Colon (tissue), 2 donors: Measurements from ENCODE around the gene SHROOM1.
"Not testable (repeated sequence)": the region's sequence is repeated elsewhere in the genome, so short reads cannot be mapped to it uniquely, and the experiment has no call there.

Source experiments
- FAIRE-seq: peaks from 2 replicates; lab custom pipeline; 2012; peaks lifted over from hg19 to GRCh38; lab: Jason Lieb, UNC
- donor health status: control.
- donor health status: control.

The SHROOM1 gene

GRCh38 chr5:132830436-132831094 is at the start of gene SHROOM1:
Gene SHROOM1 (minus strand): TSS chr5:132830647. CDS start chr5:132826140, 4,507 bp downstream.
- FAIRE-seq: no peak

GRCh38 chr5:132877938-132878337 is 47.5 kb upstream of the SHROOM1 start:
- no peak for FAIRE-seq

- no peak for FAIRE-seq
Observed at GRCh38 chr5:132877466-132877865, 47.0 kb upstream of the SHROOM1 start.

- FAIRE-seq: no peak
Observed at GRCh38 chr5:132876020-132876759, 45.7 kb upstream of the SHROOM1 start.

- FAIRE-seq: no peak
Observed at GRCh38 chr5:132873930-132874271, 43.5 kb upstream of the SHROOM1 start.

- FAIRE-seq: no peak
Observed at GRCh38 chr5:132873119-132873929, 42.9 kb upstream of the SHROOM1 start, which contains the start of gene LEAP2. Gene LEAP2 (plus strand): TSS chr5:132873668. CDS start chr5:132873695, 27 bp downstream.

- FAIRE-seq: no peak
Observed at GRCh38 chr5:132872788-132873118, 42.3 kb upstream of the SHROOM1 start.

- FAIRE-seq: no peak
Observed at GRCh38 chr5:132871459-132872284, 41.2 kb upstream of the SHROOM1 start.

- FAIRE-seq: no peak
Observed at GRCh38 chr5:132870801-132871200, 40.4 kb upstream of the SHROOM1 start.

- FAIRE-seq: no peak
Observed at GRCh38 chr5:132868754-132869153, 38.3 kb upstream of the SHROOM1 start.

GRCh38 chr5:132867046-132867451 is 36.6 kb upstream of the SHROOM1 start:
- no peak for FAIRE-seq

GRCh38 chr5:132866342-132867045 is 36.0 kb upstream of the SHROOM1 start, which contains the start of the genes GDF9 and UQCRQ:
Gene GDF9 (minus strand): TSS chr5:132866469. CDS start chr5:132864533, 1,936 bp downstream.
Gene UQCRQ (plus strand): TSS chr5:132866642. CDS start chr5:132866882, 240 bp downstream.
- FAIRE-seq: peak; percentile 24

- FAIRE-seq: no peak
Observed at GRCh38 chr5:132865668-132866341, 35.4 kb upstream of the SHROOM1 start.

GRCh38 chr5:132860742-132861141 is 30.3 kb upstream of the SHROOM1 start:
- no peak for FAIRE-seq

- FAIRE-seq: no peak
Observed at GRCh38 chr5:132859889-132860437, 29.5 kb upstream of the SHROOM1 start.

- FAIRE-seq: no peak
Observed at GRCh38 chr5:132856011-132856410, 25.6 kb upstream of the SHROOM1 start.

GRCh38 chr5:132854992-132855391 is 24.5 kb upstream of the SHROOM1 start:
- not testable (repeated sequence) for FAIRE-seq

GRCh38 chr5:132854301-132854700 is 23.9 kb upstream of the SHROOM1 start:
- FAIRE-seq: no peak

- FAIRE-seq: no peak
Observed at GRCh38 chr5:132853790-132854189, 23.3 kb upstream of the SHROOM1 start.

GRCh38 chr5:132853323-132853722 is 22.9 kb upstream of the SHROOM1 start:
- FAIRE-seq: no peak
